ENCODE measurements around the gene EVA1A.

GRCh38 chr2:75589391-75590105, 28.8 kb upstream of the EVA1A start:
- TF ChIP-seq EZH2 (IDR thresholded peaks at IDR 0.05; ENCODE audit: insufficient read depth, poor library complexity, severe bottlenecking) = no peak
- TF ChIP-seq EZH2phosphoT487 (IDR thresholded peaks at IDR 0.05; ENCODE audit: insufficient read depth, low read depth) = no peak

All from GM23248 (cell line).